Coronary artery (tissue), 2 donors: Measurements from ENCODE around the gene NR1D2.

Experiments used
- DNase-seq: peaks from one replicate; pipeline ENCODE4 v3.0.0-alpha.2; 2017; ENCODE audit warnings: low spot score
- H3K27ac ChIP-seq, 2 donors: fragments of 200-600 bp; sonication (generic); one replicate each; pipeline ENCODE4 v1.5.1; 2016 to 2019
- H3K4me3 ChIP-seq: fragments of 200-600 bp; sonication (generic); 2 replicates; pipeline ENCODE4 v1.5.1; 2016; ENCODE audit warnings: mild to moderate bottlenecking, moderate library complexity
- TF ChIP-seq, protein P1 (sequence below): fragments of 200-600 bp; sonication (generic); IDR thresholded peaks from one replicate; pipeline ENCODE4 v1.5.1; 2019; ENCODE audit warnings: antibody characterized with exemption

NR1D2 gene

DNA sequence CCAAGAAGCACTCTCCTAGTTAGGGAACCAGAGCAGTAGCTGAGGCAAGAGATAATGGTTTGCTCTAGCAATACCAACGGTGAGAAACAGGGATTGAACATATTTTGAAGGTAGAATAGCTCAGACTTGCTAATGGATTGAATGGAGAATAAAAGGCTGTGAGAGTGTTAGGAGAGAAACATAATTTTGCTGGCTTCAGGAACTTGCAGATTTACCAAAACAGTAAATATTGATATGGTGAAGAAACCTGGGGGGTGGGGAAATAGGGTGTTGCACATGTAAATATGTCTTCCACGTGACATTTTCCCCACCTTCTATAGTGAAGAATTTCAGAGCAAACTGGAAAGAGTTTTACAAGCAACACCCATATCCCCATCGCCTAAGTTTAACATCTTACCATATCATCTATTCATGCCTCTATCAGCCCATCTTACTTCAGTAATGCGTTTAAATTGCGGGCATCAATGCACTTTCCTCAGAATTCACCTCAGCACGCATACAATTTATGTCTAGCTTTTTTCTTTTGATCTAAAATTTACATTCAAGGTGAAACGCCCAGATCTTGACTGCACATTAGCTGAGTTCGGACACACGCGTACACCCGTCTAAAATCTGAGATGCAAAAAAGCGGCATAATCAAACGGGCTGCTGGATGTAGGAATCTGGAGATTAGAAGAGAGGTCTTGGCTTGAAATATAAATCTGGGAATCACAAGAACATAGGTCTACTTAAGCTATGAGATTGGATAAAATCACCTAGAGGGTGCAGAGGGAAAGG lies 891 bp upstream of the NR1D2 start:
- TF ChIP-seq, protein P1, sequence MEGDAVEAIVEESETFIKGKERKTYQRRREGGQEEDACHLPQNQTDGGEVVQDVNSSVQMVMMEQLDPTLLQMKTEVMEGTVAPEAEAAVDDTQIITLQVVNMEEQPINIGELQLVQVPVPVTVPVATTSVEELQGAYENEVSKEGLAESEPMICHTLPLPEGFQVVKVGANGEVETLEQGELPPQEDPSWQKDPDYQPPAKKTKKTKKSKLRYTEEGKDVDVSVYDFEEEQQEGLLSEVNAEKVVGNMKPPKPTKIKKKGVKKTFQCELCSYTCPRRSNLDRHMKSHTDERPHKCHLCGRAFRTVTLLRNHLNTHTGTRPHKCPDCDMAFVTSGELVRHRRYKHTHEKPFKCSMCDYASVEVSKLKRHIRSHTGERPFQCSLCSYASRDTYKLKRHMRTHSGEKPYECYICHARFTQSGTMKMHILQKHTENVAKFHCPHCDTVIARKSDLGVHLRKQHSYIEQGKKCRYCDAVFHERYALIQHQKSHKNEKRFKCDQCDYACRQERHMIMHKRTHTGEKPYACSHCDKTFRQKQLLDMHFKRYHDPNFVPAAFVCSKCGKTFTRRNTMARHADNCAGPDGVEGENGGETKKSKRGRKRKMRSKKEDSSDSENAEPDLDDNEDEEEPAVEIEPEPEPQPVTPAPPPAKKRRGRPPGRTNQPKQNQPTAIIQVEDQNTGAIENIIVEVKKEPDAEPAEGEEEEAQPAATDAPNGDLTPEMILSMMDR: no peak
- DNase-seq: no peak
- Histone ChIP-seq H3K27ac (peak overlapping the region; percentile 96 to 99), H3K4me3 (peak overlapping the region; percentile 82)

DNA sequence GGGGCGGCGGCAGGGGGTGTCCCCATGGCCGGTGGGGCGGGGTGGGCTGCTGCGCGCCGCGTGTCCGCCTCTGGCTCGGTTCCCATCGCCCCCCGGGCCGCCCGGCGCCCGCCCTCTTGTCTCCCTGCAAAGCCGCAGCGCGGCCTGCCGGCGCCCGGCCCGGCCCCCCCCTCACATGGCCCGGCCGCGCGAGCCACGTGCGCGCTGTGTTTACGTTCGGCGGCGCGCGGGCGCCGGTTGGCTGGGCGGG lies 502 bp downstream of the NR1D2 start:
- TF ChIP-seq, protein P1: no peak
- Histone ChIP-seq H3K4me3 (peak overlapping the region; percentile 82), H3K27ac (peak overlapping the region; percentile 96 to 99)
- no peak for DNase-seq

DNA sequence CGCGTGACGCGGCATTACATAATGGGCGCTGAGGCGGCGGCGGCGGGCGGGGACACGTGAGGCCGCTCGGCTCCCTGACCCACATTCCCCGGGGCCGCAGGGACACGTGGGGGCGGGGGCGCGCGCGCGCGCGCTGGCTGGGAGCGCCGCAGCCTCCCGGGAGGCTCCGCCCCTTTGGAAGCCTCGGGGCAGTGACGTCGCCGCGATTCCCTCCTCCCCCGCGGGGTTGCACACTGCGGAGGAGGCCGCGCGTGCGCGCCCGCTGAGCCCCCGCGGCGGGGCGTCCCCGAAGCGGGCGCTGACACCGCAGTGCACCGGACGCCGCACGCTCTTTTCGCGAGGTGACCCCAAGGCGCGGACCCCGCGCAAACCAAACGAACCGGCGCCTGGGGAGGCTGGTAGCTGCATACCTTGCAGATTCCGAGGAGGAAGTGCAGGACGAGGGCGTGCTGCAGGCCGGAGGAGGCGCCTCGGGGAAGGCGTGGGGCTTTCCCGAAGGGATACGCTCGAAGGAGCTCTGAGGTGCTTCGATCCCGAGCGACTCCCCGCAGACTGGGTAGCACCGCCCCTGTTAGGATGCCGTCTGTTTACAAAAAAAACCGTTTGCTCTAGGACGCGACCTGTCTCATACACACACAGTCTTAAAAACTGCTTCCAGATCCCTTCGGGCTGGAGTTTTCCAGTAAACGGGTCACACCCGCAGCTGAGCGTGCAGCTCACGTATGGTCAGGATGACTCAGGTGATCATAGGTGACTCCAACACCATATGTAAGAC lies 1.0 kb downstream of the NR1D2 start:
- peak; percentile 97 for DNase-seq
- TF ChIP-seq, protein P1: no peak
- H3K4me3 ChIP-seq: peak overlapping the region; percentile 82
- peak overlapping the region; percentile 92 to 96 for H3K27ac ChIP-seq

GRCh38 chr3:23948761-23949160 lies 3.7 kb downstream of the NR1D2 start:
- Histone ChIP-seq H3K27ac (peak overlapping the region; percentile 92), H3K4me3 (no peak overlapping the region)
- TF ChIP-seq, protein P1: no peak
- no peak for DNase-seq

DNA sequence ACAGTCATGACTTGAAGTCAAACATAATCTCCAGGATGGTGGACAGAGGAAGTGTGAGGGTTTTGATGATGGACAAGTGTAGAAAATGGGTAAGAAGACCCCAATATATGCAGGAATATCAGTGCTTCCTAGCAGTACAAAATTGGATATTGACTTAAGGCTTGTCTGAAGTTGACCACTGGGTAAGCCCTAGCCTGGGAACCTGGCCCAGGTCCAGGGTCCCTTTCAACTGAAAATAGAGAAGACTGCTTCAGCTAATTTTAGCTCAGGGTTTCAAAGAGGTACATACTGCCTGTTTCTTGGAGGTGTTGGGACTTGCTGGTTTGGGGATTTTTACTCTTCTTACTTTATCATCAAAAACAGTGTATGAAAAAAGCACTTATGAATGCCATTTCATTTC lies 4.7 kb downstream of the NR1D2 start:
- Histone ChIP-seq H3K4me3 (peak overlapping the region; percentile 34), H3K27ac (peak overlapping the region; percentile 60 to 63)
- DNase-seq: no peak
- TF ChIP-seq, protein P1: no peak

DNA sequence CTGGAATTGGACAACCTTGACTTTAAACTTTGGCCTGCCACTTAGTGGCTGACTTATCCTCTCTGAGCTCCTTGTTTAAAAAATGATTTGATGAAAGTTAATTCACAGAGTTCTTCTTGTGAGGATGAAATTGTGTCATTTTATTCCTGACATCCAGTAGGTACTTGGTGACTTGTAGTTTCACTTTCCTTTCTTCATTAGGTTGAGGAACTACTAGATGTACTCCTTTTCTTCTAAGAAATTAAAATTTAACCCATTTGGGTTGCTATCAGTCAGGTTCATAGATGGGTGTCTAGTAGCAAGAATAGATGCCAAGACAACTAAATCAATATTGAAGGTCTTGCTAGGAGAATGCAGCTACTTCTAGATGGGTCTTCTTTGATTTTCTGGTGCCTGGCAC lies 5.2 kb downstream of the NR1D2 start:
- no peak for DNase-seq
- Histone ChIP-seq H3K27ac (peak overlapping the region; percentile 60 to 63), H3K4me3 (peak overlapping the region; percentile 34)
- TF ChIP-seq, protein P1: no peak

- Histone ChIP-seq H3K27ac (peak overlapping the region; percentile 55 to 62), H3K4me3 (no peak overlapping the region)
- TF ChIP-seq, protein P1: no peak
- no peak for DNase-seq
Observed at GRCh38 chr3:23952646-23953045, 7.6 kb downstream of the NR1D2 start.
